LoVo (cell line): ENCODE data around the gene GMDS.

ENCODE experiments used
- DNase-seq: peaks from one replicate; pipeline ENCODE4 v3.0.0-alpha.2; 2016; ENCODE audit warnings: low spot score

GMDS gene

GRCh38 chr6:1987640-1988039, 257.8 kb downstream of the GMDS start:
- peak; percentile 9 for DNase-seq

DNA sequence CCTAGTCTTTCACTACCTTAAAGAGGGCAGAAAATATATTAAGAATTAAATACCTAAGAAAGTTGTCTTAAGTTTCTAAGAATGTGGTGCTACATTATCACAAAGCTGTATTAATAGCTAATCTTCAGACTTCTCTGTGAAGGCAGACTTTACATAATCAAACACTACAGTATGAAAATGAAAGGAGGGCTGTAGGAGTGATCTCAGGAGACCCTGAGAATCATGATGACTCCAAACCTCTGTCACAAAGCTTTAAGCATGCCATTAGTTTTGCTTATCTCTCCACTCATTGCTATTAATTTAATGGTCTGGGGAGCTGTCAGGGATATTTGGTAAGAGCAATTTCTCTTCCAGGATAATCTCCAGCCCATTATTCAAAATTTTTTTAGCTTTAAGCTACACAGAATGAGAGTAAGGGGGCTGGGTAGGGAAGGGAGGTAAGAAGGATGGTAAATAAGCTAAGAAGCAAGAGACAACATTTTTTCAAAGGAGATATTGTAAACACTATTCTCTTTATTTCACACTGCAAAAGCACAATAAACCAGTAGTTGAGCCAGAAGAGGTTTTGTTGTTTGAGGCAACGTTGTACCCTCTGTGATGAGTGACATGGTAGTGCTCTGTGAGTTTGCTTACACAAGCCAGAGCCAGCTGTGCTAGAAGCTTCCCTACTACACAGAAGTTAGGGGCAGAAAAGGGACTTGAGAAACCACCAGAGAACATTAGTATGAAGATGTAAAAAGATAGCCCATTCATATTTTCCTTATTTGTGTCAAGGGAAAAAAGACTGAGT, 258.8 kb downstream of the GMDS start:
- no peak for DNase-seq

GRCh38 chr6:1984346-1984994, 260.9 kb downstream of the GMDS start:
- no peak for DNase-seq

- DNase-seq, result no peak
Observed at GRCh38 chr6:1983850-1984249, 261.6 kb downstream of the GMDS start.

GRCh38 chr6:1972962-1973361, 272.4 kb downstream of the GMDS start:
- DNase-seq, result no peak

GRCh38 chr6:1971612-1972011, 273.8 kb downstream of the GMDS start:
- no peak for DNase-seq

DNA sequence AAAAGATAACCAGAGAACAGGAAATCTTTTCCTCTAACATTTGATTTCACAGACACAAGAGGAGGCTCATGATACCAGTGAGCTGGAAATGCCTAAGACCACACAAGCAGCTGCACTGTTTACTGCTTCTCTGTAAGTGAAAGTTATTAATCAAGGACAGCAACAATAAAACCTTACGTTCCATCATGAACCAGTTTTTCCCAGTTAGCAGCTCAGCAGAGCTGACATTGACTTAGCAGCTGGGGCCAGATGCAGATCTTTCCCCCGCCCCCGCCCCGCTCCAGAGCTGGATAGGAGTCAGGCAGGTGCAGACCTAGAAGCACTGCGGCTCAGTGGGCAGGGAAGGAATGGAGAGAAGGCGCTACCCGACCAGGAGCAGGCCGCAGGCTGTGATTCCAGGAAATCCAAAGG, 275.2 kb downstream of the GMDS start:
- DNase-seq, result no peak

- no peak for DNase-seq
Observed at GRCh38 chr6:1966713-1967112, 278.7 kb downstream of the GMDS start.

DNA sequence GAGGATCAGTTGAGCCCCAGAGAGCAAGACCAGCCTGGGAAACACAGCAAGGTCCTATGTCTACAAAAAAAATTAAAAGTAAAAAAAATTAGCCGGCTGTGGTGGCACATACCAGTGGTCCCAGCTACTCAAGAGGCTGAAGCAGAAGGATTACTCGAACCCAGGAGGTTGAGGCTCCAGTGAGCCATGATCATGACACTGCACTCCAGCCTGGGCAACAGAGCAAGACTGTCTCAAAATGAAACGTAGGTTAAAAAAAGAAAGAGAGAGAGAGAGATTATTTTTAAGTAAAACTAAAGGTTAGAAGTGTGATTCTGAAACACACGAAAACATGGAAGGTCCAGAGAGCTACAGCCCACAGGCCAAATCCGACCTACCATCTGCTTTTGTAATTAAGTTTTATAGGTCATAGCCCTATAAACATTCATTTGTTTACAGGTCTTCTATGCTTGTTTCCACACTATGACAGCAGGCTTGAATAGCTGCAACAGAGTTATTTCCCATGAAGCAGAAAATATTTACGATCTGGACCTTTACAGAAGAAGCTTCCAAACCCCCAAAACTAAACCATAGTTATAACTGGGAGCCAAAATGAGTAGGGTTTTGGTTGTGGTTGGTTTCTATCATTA, 279.7 kb downstream of the GMDS start:
- no peak for DNase-seq

DNA sequence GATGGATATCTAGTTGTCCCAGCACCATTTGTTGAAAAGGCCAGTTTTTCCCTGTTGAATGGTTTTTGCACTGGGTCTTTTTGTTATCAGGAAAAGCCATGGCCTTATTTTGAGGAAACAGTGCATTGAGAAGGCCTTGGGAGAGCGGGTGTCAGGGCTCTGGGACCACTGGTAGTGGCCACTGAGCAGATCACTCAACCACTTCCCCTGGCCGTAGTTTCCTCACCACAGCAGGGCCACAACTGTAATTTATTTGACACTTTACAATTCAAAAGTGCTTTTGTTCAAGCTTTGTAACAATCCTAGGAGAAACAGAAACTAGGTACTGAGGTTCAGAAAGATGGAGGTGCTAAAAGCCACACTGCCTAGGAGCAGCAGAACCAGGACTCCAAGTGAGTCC, 281.8 kb downstream of the GMDS start:
- DNase-seq, result no peak

GRCh38 chr6:1962201-1962600, 283.2 kb downstream of the GMDS start:
- DNase-seq, result no peak

DNA sequence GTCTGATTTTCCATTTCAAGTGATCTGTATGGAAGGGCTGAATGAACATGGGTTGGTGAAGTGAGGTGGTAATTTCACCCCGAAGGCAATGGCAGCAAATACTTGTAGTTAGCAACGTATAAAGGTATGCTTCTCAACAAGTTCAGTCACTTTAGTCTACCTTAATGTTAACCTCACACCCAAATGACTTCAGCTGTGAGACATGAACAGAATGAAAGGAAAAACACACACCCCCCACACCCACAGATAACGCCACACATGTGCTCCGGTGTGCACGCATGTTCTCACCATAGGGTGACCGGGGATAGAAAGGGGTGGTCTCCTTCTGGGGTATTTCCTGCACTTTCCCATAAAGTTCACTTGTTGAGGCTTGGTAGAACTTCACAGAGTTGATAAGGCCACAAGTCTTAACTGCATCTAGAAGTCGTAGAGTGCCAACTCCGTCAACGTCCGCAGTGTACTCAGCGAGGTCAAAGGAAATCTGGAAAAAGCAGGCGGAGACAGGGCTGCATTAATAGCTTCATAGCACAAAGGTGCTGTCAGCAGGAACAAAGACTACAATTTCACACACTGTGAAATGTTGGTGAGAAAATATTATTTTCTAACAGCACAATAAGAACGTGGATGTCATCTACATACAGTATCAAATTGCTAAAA, 284.8 kb downstream of the GMDS start:
- no peak for DNase-seq

DNA sequence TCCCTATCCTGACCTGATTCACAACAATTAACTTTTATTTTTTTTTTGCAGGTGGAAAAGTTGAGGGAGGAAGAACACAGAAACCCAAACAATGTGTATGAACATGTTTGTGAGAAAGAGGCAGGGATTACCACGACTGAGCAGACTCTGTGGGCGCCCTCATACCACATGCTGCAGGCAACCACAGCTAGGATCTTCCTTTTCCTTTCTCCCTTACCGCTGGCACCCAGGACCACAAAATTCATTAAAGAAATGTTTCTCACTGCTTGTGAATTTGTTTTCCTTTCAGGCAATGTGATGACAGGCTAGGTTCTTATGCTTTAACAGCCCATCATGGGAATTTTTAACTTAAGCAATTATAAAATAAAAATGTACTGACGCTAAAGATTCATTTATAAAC, 287.1 kb downstream of the GMDS start:
- no peak for DNase-seq

DNA sequence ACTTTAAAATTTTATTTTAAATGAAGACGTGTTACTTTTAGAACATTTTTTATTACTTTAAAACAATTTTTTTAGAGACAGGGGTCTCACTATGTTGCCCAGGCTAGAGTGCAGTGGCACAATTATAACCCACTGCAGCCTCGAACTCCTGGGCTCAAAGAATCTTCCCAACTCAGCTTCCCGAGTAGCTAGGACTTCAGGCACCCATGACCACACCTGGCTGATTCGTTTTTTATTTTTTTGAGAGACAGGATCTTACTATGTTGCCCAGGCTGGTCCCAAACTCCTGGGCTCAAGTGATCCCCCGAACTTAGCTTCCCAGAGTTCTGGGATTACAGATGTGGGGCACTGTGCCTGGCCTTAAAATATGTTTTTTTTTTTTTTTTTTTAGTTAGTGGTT, 287.7 kb downstream of the GMDS start:
- DNase-seq, result no peak

DNA sequence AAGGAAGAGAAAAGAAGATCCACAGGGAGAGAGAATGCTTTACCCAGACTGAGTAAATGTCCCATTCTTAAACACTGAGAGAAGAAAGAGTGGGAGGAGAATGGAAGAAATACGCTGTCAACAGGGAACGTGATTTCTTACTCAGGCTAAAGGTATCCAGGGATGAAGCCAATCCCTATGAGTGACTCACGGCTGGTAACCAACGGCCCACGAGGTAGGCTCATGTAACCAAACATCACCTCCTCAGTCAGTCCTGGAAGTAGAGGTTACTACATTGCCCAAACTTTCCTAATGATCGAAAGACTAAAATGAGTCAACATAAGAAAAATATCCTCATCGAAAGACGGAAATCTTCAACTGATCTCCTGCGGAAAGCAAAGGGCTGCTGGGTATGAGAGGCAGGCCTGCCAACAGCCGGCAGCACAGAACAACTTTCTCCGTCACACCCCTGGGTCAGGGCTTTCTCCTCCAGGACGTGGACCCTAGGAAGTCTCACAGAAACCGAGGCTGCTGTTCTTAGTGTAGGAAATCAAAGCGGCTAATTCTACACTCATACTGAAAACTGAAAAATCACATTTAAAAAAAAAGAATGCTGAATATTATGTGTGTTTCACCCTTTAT, 292.6 kb downstream of the GMDS start:
- DNase-seq, result peak; percentile 10

GRCh38 chr6:1950631-1951030, 294.8 kb downstream of the GMDS start:
- DNase-seq, result no peak

DNA sequence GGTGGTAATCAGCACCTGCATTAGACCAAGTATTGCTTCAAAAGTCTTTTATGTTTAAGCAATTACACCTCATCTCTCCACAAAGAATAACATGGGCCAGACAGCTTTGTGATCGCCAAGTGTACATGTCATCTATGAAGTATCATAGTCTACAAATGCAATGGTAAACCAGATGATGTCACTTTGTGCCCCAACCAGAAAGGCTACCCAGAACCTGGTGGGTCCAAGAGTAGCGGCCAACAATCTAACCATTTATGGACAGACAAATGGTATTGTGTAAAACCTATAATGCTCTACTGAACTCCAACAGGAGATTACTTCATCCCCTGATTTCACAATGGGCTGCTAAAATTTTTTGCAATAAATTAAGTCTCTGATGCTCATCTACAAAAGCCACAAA, 295.9 kb downstream of the GMDS start:
- DNase-seq, result no peak

- DNase-seq, result no peak
Observed at GRCh38 chr6:1947922-1948321, 297.5 kb downstream of the GMDS start.

GRCh38 chr6:1946583-1946982, 298.8 kb downstream of the GMDS start:
- DNase-seq, result no peak

DNA sequence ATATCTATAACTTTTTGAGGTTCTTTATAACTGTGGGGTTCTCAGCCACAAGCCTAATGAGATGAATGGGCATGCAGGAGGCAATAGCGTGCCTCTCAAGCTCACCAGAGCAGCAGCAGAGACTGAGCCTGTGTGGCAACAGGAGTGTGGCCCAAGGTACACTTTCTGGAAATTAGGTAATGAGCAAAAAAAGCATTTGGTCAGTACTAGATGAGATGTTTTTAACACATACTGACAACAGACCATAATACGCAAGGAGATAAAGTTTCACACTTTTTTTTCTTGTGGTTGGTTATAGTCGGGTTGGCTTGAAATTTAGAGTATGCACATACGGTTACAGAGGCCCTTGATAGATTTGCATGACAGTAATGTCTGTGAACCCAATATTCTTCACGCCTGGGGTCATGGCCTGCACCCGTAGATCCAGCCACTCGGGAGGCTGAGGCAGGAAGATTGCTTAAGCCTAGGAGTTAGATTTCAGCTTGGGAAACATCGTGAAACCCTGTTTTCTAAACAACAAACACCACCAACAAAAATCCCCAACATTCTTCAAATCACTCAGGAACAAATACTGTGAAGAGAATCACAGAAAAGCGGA, 300.1 kb downstream of the GMDS start:
- no peak for DNase-seq

DNA sequence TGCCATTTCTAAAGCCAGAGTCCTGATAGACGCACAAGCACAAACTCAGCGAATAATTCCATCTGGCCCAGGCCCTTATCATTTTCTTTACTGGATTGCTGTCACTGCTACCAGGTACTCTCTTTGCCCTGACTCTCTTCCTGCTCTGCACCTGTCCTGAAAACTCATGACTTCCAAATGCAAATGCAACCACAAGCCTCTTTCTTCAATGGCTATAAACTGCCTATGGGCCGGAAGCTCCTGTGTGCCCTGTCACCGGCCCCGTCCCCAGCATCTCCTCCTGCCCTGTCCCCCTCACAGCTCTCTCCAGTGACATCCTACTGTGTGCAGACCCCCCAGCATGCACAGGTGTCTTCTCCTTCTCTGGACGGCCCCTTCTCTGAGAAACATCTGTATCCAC, 302.6 kb downstream of the GMDS start:
- no peak for DNase-seq

DNA sequence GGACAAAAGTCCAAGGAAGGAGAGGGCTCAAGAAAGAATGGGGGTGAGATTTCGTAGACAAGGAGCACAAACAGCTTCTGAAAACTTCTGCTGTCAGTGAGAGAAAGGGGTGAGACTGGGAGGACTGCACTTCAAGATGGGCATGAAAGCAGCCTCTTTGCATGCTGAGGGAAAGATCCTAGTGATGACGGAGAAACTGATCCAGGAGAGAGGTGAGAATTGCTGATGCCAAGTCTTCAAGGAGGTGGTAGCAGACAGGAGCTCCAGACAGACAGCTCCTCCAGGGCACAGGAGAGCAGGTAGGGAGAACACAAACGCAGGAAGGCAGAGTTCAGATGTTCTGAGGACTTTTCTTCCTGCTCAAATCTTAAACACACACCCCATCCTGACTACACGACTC, 303.9 kb downstream of the GMDS start:
- no peak for DNase-seq
